Breast epithelium (tissue), 4 donors: ENCODE measurements around the gene XPNPEP1. TPM values are rescaled to one million over a fixed set of nuclear protein-coding genes. Genes with fewer than 3 reads are reported as not detected.

Source experiments
- DNase-seq, 2 donors: peaks; one replicate each; pipeline ENCODE4 v3.0.0-alpha.2; 2019; ENCODE audit warnings: low spot score in 2 of 2
- H3K27ac ChIP-seq, 2 donors: fragments of 200-600 bp; sonication (generic) in 1 of 2; one replicate each; pipeline ENCODE4 v1.5.1; 2016 to 2019; ENCODE audit warnings: mild to moderate bottlenecking in 1 of 2
- H3K27me3 ChIP-seq, 2 donors: fragments of 200-600 bp; sonication (generic) in 1 of 2; one replicate each; pipeline versions ENCODE4 v1.5.1 to v1.6.0; 2017 to 2019; ENCODE audit warnings: control low read depth in 1 of 2, mild to moderate bottlenecking in 1 of 2
- H3K36me3 ChIP-seq: fragments of 200-600 bp; one replicate; pipeline ENCODE4 v1.5.1; 2019
- H3K4me1 ChIP-seq, 2 donors: fragments of 200-600 bp; sonication (generic); one replicate each; pipeline ENCODE4 v1.5.1; 2016 to 2019; ENCODE audit warnings: control low read depth in 1 of 2
- H3K4me3 ChIP-seq, 3 donors: fragments of 200-600 bp; sonication (generic); 1 replicate in 2 of 3; 2 replicates in 1 of 3; pipeline ENCODE4 v1.5.1; 2016 to 2019; ENCODE audit warnings: mild to moderate bottlenecking in 3 of 3, moderate library complexity in 2 of 3
- H3K9me3 ChIP-seq, 2 donors: fragments of 200-600 bp; sonication (generic) in 1 of 2; one replicate each; pipeline ENCODE4 v1.5.1; 2016 to 2019; ENCODE audit warnings: control low read depth in 1 of 2
- CTCF ChIP-seq, 3 donors: fragments of 450-650 bp; IDR thresholded peaks; one replicate each; pipeline ENCODE4 v1.5.1; 2016 to 2017; ENCODE audit warnings: antibody characterized with exemption in 3 of 3, mild to moderate bottlenecking in 3 of 3, moderate library complexity in 3 of 3
- POLR2A ChIP-seq: fragments of 450-650 bp; IDR thresholded peaks from one replicate; pipeline ENCODE4 v1.6.1; 2016; ENCODE audit warnings: antibody characterized with exemption, mild to moderate bottlenecking, moderate library complexity
- POLR2AphosphoS5 ChIP-seq, 3 donors: sonication (generic); formaldehyde crosslinking; IDR thresholded peaks; one replicate each; pipeline ENCODE4 v1.6.1; 2017; ENCODE audit warnings: antibody characterized with exemption in 3 of 3
- intact Hi-C: fragments of 100-400 bp; cut with DNase I; formaldehyde crosslinking; loops from one replicate; pipeline ENCODE4 v1.15.1; 2023; ENCODE audit warnings: low total_unique reads
- total RNA-seq, 3 donors: library from RNA; depleted of rRNA; stranded (reverse); fragments of >200 nt; gene quantifications; one replicate each; pipeline ENCODE4 v1.1.0, GENCODE V29; 2016

XPNPEP1 gene
- total RNA-seq, 3 donors from 2014 or later = 61.1 to 89.5 (median 89.0) TPM

DNA sequence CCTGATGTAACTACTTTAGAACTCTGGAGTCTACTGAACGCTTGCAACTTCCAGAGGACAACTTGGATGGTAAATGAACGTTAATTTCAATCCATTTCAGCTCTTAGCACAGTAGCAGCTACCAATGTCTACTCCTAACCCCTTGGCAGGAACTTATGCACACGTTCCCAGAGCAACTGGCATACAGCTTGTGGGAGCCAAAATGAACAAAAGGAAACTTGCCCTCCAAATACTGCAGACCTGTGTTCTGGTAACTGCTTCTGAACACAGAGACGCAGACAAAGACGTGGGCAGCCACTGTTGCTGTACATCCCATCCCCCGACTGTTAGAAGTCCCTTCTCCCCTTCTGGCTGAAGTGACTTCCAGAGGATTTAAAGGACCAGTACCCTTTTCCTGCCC is 61.3 kb downstream of the XPNPEP1 start:
- H3K27me3 ChIP-seq = no peaks in the 10 kb centered on the region
- H3K4me3 ChIP-seq = no peak overlapping the region
- peaks cover 8% of the 10 kb centered on the region for H3K36me3 ChIP-seq
- DNase-seq = no peak
- TF ChIP-seq CTCF (IDR thresholded peaks at IDR 0.05) (no peak), POLR2A (no peak), POLR2AphosphoS5 (IDR thresholded peaks at IDR 0.05) (no peak)
- H3K9me3 ChIP-seq = peaks cover 9 to 10% of the 10 kb centered on the region in 2 donors
- no peak overlapping the region for H3K27ac ChIP-seq
- intact Hi-C loops = no loop called here
- no peaks in the 10 kb centered on the region for H3K4me1 ChIP-seq

- no peak overlapping the region for H3K4me3 ChIP-seq
- no peak overlapping the region for H3K27ac ChIP-seq
- H3K36me3 ChIP-seq = peaks cover 8% of the 10 kb centered on the region
- peaks cover 9 to 10% of the 10 kb centered on the region in 2 donors for H3K9me3 ChIP-seq
- H3K27me3 ChIP-seq = no peaks in the 10 kb centered on the region
- intact Hi-C loops = no loop called here
- TF ChIP-seq CTCF (IDR thresholded peaks at IDR 0.05) (no peak), POLR2A (no peak), POLR2AphosphoS5 (IDR thresholded peaks at IDR 0.05) (no peak)
- no peak for DNase-seq
- no peaks in the 10 kb centered on the region for H3K4me1 ChIP-seq
Observed at GRCh38 chr10:109861081-109861480, 62.2 kb downstream of the XPNPEP1 start.

- peaks cover 9 to 10% of the 10 kb centered on the region in 2 donors for H3K9me3 ChIP-seq
- H3K27me3 ChIP-seq = no peaks in the 10 kb centered on the region
- intact Hi-C loops = no loop called here
- DNase-seq = no peak
- TF ChIP-seq CTCF (IDR thresholded peaks at IDR 0.05) (no peak), POLR2A (no peak), POLR2AphosphoS5 (IDR thresholded peaks at IDR 0.05) (no peak)
- peaks cover 3% of the 10 kb centered on the region for H3K36me3 ChIP-seq
- no peaks in the 10 kb centered on the region for H3K4me1 ChIP-seq
- H3K4me3 ChIP-seq = no peak overlapping the region
- no peak overlapping the region for H3K27ac ChIP-seq
Observed at GRCh38 chr10:109859221-109859620, 64.1 kb downstream of the XPNPEP1 start.

- no peak for DNase-seq
- no peaks in the 10 kb centered on the region for H3K4me1 ChIP-seq
- no peaks in the 10 kb centered on the region for H3K27me3 ChIP-seq
- H3K4me3 ChIP-seq = no peak overlapping the region
- H3K27ac ChIP-seq = no peak overlapping the region
- no peaks in the 10 kb centered on the region for H3K36me3 ChIP-seq
- intact Hi-C loops = no loop called here
- TF ChIP-seq POLR2AphosphoS5 (IDR thresholded peaks at IDR 0.05) (no peak), POLR2A (no peak), CTCF (IDR thresholded peaks at IDR 0.05) (no peak)
- H3K9me3 ChIP-seq = no peaks in the 10 kb centered on the region
Observed at GRCh38 chr10:109855746-109856145, 67.6 kb downstream of the XPNPEP1 start.

GRCh38 chr10:109853921-109854320 is 69.4 kb downstream of the XPNPEP1 start:
- no peaks in the 10 kb centered on the region for H3K27me3 ChIP-seq
- no peaks in the 10 kb centered on the region for H3K4me1 ChIP-seq
- no peak overlapping the region for H3K27ac ChIP-seq
- intact Hi-C loops = no loop called here
- no peak for TF ChIP-seq POLR2AphosphoS5 (IDR thresholded peaks at IDR 0.05)
- no peak for TF ChIP-seq POLR2A
- no peak for TF ChIP-seq CTCF (IDR thresholded peaks at IDR 0.05)
- no peak overlapping the region for H3K4me3 ChIP-seq
- no peaks in the 10 kb centered on the region for H3K36me3 ChIP-seq
- no peak for DNase-seq
- no peaks in the 10 kb centered on the region for H3K9me3 ChIP-seq
